Measurements from ENCODE around the gene OR13C9.
A peak's percentile ranks its signal among the peaks of the same experiment; 100 is the strongest.
"Not testable (repeated sequence)": the region's sequence is repeated elsewhere in the genome, so short reads cannot be mapped to it uniquely, and the experiment has no call there.

OR13C9 gene, protein sequence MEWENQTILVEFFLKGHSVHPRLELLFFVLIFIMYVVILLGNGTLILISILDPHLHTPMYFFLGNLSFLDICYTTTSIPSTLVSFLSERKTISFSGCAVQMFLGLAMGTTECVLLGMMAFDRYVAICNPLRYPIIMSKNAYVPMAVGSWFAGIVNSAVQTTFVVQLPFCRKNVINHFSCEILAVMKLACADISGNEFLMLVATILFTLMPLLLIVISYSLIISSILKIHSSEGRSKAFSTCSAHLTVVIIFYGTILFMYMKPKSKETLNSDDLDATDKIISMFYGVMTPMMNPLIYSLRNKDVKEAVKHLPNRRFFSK

DNA sequence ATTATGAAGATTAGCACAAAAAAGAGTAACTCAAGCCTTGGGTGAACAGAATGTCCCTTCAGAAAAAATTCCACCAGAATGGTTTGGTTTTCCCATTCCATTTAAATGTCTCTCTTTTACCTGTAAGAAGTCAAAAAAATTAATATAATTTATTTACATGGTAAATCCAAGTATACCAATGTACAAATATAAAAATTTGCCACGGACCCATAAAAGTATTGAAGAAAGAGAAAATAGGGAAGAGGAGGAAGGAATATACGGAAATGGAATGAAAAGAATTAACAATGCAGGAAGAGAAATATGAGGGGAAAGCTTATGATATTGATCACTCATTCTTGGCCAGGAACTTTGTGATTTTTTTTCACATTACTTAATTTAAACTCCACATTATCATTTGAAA is at the start of gene OR13C9:
Gene OR13C9 (minus strand): TSS at position 101 of the 400 bp plus-strand sequence. CDS start 0 bp downstream, at position 101.
- no peak for DNase-seq (ENCODE audit: low spot score)

DNA sequence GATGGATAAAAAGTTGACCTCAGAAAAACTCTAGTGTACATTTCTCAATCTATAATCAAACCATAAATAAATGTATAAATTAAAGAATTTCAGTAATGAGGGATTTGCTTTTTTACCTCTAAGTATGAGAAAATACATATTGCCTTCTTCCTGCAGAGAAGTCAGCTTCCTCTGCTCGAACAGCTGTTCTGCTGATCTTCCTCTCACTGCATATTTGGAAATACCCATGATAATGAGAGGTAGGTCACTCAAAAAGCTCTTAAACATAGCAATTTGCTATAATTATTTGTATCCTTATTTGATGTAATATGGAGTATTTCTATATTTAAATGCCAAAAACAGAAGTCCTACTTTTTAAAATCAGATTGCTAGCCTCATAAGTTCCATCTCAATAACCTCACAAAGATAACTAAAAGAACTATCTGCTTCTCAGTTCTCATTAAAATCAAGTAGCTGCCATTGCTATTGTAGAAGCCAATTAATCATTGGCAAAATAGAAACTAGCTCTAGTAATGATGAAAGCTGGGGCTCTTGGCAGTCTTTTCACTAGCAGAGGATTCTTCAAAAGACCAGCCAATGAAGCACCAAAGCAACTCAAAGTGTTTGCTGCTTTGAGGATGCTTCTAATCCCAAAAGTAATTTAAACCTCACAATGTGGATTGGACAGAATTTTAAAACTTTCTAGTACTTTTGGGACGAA is 40.6 kb upstream of the OR13C9 start:
- DNase-seq (ENCODE audit: low spot score): no peak

DNA sequence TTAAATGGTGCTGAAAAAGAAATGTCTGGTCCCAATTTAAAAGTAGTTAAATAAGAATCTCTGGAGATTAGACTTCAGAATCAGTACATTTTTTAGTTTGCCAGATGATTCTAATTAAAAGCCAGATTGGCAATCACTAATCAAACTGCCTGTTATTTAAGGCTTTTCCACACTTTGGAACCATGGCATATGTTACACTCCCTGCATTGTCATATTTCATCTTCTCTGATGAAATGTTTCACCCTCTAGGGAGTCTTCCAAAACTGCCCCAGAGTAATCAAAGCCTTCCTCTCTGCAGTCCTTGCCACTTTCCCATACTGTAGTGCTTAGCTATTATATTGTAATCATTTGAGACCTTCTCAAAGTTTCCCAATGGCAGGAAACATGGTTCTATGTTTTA is 17.5 kb upstream of the OR13C9 start:
- DNase-seq (ENCODE audit: low spot score): no peak

DNA sequence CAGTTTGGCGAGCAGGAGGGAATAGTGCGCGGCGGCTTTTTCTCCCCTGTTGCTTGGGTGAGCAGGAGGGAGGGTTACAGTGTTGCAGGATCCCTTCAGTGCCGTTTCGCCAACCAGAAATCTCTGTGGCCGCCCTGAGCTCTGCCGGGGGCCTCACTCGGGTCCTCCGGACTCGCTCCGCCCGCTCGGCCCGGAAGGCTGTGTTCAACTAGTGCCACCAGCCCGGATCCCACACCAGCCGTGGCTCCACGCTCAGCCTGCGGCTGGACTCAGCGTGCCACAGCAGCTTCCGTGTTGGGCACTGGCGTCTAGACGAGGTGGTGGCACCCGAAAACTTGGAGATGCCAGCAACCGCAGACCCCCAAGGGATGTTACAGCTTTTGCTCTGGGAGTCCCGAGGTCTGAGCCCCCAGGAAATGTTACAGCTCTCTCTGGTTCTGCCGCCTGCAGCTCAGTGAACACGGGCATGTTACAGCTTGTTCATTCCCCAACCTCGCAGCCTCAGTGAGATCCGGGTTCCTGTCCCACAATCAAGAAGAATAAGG is 16.0 kb upstream of the OR13C9 start:
- DNase-seq (ENCODE audit: low spot score): peak; percentile 17

DNA sequence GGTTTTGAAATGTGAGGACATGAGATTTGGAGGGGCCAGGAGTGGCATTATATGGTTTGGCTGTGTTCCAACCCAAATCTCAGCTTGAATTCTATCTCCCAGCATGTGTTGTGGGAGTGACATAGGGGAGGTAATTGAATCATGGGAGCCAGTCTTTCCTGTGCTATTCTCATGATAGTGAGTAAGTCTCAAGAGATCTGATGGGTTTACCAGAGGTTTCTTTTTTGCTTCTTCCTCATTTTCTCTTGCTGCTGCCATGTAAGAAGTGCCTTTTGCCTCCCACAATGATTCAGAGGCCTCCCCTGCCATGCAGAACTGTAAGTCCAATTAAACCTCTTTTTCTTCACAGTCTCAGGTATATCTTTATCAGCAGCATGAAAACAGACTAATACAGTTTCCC is 8.0 kb upstream of the OR13C9 start:
- not testable (repeated sequence) for DNase-seq (ENCODE audit: low spot score)

DNA sequence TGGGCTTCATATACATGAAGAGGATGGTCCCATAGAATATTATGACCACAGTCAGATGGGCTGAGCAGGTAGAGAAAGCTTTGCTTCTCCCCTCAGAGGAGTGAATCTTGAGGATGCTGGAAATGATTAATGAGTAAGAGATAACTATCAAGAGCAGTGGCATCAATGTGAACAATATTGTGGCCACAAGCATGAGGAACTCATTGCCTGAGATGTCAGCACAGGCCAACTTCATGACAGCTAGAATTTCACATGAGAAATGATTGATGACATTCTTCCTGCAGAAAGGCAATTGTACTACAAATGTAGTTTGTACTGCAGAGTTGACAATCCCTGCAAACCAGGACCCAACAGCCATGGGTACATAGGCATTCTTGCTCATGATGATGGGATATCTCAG is 586 bp downstream of the OR13C9 start:
- no peak for DNase-seq (ENCODE audit: low spot score)

DNA sequence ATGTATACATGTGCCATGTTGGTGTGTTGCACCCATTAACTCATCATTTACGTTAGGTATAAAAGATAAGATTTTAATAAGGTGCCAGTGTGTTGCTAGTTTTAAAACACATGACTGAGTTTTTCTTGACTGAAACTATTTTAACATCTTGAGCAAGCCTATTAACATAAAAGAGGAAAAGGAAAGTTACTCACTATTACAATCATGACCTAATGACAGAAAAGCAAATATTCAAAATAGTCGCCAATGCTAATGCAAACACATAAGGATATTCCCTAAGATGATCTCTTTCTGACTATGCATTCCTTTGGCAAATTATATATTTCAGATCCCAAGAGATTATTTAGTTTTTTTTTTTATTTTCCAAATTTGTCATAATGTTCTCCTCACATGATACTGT is 6.8 kb downstream of the OR13C9 start:
- DNase-seq (ENCODE audit: low spot score): no peak

DNA sequence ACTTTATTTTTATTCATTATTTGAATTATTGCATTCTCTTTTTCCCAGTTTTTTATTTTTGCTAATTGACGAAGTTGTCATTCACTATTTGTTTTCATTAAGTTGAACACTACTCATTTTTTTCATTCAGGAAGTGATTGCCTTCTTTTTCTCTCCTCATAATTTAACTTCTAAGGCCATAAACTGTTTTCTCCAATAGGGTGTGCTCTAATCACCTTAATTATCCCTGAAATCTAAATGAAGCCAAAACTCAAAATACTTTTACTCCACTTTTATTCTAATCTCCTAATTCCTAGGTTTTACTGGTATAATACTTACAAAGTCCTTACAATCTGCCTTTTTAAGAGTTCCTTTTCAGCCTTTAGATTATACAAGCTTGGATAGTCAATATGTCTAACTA is 9.7 kb downstream of the OR13C9 start:
- no peak for DNase-seq (ENCODE audit: low spot score)

DNA sequence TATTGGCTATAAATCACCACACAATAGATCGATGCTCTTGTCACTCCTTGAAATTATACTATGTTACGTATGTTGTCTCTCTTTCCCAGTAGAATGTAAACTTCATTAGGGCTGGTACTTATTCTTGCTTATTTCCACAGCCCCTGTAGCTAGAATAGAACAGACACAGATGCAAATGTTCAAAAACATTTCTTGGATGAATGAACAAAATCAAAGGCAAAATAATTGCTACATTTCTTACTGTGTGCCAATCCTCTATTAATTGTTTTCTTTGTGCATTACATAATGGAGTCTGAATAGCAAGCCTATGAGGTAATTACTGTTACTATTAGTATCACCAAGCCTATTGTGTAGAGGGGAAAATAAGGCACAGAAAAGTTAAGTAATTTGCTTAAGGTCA is 11.9 kb downstream of the OR13C9 start:
- DNase-seq (ENCODE audit: low spot score): no peak

DNA sequence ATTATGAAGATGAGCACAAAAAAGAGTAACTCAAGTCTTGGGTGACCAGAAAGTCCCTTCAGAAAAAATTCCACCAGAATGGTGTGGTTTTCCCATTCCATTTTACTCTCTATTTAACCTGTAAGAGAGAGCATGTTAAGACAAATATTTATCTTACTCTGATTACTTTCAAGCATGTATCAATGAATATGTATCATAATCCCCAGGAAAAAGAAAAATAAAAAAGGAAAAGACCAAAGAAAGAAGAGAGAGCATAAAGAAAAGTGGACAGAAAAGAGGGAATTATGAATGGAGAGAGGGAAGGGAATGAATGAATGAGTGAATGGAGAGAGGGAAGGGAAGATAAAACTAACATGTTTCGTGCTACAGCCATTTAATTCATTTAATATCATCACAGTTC is 12.5 kb downstream of the OR13C9 start, which contains the start of gene OR13C2:
Gene OR13C2 (minus strand): TSS at position 101 of the 400 bp plus-strand sequence. CDS start 0 bp downstream, at position 101.
- not testable (repeated sequence) for DNase-seq (ENCODE audit: low spot score)

DNA sequence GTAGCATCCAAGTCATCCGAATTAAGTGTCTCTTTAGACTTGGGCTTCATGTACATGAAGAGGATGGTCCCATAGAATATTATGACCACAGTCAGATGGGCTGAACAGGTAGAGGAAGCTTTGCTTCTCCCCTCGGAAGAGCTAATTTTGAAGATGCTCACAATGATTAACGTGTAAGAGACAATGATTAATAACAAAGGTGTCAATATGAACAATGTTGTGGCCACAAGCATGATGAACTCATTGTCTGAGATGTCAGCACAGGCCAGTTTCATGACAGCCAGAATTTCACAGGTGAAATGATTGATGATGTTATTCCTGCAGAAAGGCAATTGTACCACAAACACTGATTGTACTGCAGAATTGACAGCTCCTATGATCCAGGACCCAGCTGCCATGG is 13.2 kb downstream of the OR13C9 start:
- no peak for DNase-seq (ENCODE audit: low spot score)

DNA sequence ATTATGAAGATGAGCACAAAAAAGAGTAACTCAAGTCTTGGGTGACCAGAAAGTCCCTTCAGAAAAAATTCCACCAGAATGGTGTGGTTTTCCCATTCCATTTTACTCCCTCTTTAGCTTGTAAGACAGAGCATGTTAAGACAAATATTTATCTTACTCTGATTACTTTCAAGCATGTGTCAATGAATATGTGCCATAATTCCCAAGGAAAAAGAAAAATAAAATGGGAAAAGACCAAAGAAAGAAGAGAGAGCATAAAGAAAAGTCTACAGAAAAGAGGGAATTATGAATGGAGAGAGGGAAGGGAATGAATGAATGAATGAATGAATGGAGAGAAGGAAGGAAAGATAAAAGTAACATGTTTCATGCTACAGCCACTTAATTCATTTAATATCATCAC is 18.7 kb downstream of the OR13C9 start, which contains the start of gene OR13C5:
Gene OR13C5 (minus strand): TSS at position 101 of the 400 bp plus-strand sequence. CDS start 0 bp downstream, at position 101.
- not testable (repeated sequence) for DNase-seq (ENCODE audit: low spot score)

DNA sequence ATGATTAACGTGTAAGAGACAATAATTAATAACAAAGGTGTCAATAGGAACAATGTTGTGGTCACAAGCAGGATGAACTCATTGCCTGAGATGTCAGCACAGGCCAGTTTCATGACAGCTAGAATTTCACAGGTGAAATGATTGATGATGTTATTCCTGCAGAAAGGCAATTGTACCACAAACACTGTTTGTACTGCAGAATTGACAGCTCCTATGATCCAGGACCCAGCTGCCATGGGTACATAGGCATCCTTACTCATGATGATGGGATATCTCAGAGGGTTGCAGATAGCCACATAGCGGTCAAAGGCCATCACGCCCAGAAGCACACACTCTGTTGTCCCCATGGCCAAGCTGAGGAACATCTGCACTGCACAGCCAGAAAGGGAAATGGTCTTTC is 19.3 kb downstream of the OR13C9 start:
- DNase-seq (ENCODE audit: low spot score): not testable (repeated sequence)

DNA sequence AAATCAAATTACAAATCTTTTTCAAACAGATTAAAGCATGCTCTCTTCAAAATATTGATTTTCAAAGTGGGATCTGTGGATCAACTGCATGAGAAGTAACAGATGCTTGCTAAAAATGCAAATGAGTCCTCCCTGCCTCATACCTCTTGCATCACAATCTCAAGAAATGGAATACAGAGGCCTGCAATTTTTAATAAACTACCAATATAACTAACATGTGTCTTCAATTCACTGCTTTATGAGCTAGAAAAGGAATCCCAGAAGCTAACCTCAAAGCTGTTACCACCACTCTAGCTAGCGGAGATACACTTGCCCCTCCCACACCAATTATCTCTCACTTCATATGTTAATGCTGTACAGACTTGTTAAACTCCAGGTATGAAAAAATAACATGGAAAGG is 28.4 kb downstream of the OR13C9 start:
- no peak for DNase-seq (ENCODE audit: low spot score)

DNA sequence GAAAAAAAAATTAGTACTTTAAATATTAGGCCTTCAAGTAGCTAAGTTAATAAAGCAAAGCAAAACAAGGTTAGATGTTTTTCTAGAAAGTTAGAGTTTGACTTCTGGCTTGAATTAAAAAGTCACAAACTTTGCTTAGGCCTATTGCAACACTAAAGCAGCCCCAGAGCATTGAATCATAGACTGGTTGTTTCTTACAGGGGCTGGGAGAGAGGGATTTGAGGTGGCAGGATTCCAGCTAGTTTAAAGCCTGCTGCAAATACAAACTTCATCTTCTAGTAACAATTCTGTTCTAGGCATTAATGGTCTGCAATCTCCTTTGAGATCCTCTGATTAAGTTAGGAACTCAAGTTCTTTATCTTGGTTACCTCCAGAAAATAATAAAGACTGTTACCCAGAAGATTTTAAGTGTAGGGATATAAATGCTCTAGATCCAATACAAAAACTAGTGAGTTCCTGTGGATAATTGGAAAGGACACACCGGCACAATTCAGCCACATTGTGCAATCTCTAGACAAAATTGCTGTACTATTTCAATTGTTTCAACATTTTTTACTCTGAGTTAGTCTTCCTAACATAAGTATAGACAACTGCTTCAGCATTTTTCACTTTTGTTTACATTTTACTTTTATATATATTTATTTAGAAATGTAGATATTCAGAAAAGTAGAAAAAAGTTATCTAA is 31.4 kb downstream of the OR13C9 start:
- no peak for DNase-seq (ENCODE audit: low spot score)

DNA sequence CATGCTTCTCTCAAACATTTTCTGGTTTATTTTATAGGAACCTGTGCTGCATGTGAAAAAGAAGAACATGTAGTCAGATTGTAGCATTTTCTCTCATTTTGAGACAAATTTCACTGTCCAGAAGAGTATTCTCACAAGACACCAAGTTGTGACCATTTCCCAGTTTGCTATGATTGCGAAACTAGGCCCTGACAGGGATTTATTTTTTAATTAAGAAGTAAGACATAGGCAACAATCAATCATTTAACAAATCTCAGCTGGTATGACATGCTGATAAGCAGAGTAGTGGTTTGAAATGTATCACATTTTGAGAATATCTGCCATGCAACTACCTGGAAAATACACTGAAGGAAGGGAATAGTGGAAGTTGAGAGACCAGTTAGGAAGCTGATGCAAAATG is 37.4 kb downstream of the OR13C9 start:
- no peak for DNase-seq (ENCODE audit: low spot score)

DNA sequence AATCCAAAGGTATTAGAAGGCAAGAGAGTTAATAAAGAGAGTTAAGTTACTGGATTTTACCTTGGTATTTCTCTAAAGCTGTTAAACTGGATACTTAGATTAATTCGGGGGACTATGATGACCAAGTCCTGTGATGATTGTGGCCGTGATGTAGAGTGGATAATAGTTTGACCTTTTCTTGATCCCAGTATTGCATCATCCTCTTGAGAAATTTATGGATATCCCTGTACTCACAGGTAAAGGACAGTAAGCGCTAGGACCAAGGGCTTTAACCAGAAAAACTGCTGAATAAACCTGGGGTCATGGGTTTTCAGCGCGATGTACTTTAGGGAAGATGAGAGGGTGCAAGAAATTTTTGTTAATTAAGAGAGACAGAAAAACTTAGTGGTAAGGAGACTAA is 40.7 kb downstream of the OR13C9 start:
- no peak for DNase-seq (ENCODE audit: low spot score)

DNA sequence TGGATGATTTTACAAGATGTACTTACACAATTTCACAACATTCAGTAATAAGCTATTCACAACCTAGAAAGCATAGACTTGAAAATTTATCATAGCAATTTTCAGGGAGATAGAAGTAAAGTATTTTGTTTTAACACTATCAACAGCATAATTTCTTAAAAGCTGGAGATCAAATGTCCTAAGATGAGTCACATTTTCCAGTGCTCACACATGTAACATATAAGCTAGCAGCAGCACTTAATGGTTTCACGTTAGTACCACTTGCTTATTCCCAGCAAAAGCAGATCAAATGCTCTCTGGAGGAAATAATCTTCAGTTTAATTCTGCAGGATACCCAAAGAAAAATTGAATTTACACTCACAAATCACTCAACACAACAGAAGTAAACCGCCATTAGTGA is 42.5 kb downstream of the OR13C9 start:
- no peak for DNase-seq (ENCODE audit: low spot score)

DNA sequence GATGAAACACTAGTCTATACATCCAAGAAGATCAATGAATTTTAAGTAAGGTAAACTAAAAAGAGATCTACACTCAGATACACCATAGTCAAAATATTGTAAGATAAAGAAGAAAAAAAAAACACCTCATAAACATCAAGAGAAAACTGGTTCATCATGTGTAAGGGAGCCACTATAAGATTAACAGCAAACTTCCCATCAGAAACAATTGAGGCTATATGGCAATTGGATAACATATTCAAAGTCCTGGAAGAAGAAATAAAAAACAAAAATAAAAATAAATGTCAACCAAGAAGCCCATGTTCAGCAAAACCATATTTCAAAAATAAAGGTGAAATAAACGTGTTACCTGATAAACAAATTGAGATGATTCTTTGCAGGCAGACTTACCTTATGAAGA is 45.4 kb downstream of the OR13C9 start:
- no peak for DNase-seq (ENCODE audit: low spot score)

DNA sequence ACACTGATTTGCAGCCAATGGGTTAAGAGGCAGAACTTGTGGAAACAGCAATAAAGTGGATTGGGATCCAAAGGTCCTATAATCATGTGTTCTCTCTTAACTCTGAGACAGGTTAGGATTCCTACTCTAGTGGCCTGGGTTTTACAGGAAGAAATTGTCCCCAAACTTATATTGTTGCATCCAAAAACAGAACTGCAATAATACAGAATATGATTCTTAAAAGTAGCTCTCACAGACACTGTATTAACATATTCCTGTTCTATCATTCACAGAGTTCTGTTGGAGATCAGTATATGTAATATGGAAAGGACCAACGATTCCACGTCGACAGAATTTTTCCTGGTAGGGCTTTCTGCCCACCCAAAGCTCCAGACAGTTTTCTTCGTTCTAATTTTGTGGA is 49.1 kb downstream of the OR13C9 start, which contains the start of gene OR13C8:
Gene OR13C8 (plus strand): TSS at position 301 of the 400 bp plus-strand sequence. CDS start 0 bp downstream, at position 301.
- DNase-seq (ENCODE audit: low spot score): no peak
